ENCODE data around the gene SLC16A14.

The SLC16A14 gene

GRCh38 chr2:230016844-230017243 is 51.9 kb downstream of the SLC16A14 start:
- TF ChIP-seq KLF10 (tag by site-specific recombination; IDR thresholded peaks at IDR 0.05) (no peak), ZBTB17 (tag by site-specific recombination; IDR thresholded peaks at IDR 0.05) (no peak), ZNF202 (tag by site-specific recombination; IDR thresholded peaks at IDR 0.05; ENCODE audit: borderline replicate concordance) (no peak), ZBTB11 (tag by site-specific recombination; conservative IDR thresholded peaks at IDR 0.05; ENCODE audit: low read depth) (no peak), ZNF112 (tag by site-specific recombination; IDR thresholded peaks at IDR 0.05) (no peak), ZNF133 (tag by site-specific recombination; IDR thresholded peaks at IDR 0.05) (no peak), ZNF426 (tag by site-specific recombination; IDR thresholded peaks at IDR 0.05) (no peak), ZBTB21 (tag by site-specific recombination; IDR thresholded peaks at IDR 0.05) (no peak), ZNF513 (tag by site-specific recombination; IDR thresholded peaks at IDR 0.05) (no peak), ZNF138 (tag by site-specific recombination; IDR thresholded peaks at IDR 0.05; ENCODE audit: borderline replicate concordance) (no peak), ZNF776 (tag by site-specific recombination; IDR thresholded peaks at IDR 0.05; ENCODE audit: borderline replicate concordance) (no peak)
- POLR2A ChIA-PET: no interaction called here
- H3K27ac ChIP-seq (ENCODE audit: extremely low read depth, low read depth, low read length): no peak overlapping the region
- H3K36me3 ChIP-seq (ENCODE audit: control insufficient read depth in 2 of 2, insufficient read depth in 1 of 2, low read length in 2 of 2): no peaks in the 10 kb centered on the region
- CTCF ChIA-PET: interaction anchor here (0.6 kb wide), 1 partner anchor 52 kb away, joined by 4 read pairs; no protein-coding TSS in a partner anchor
- H3K9me3 ChIP-seq (ENCODE audit: control insufficient read depth, insufficient read depth, low read depth, low read length): no peaks in the 10 kb centered on the region
- no peak overlapping the region for H3K4me3 ChIP-seq (ENCODE audit: low read depth, low read length)
- no peaks in the 10 kb centered on the region for H3K4me1 ChIP-seq (ENCODE audit: control insufficient read depth, insufficient read depth, low read length)

- no peaks in the 10 kb centered on the region for H3K36me3 ChIP-seq (ENCODE audit: control insufficient read depth in 2 of 2, insufficient read depth in 1 of 2, low read length in 2 of 2)
- H3K9me3 ChIP-seq (ENCODE audit: control insufficient read depth, insufficient read depth, low read depth, low read length): no peaks in the 10 kb centered on the region
- H3K27ac ChIP-seq (ENCODE audit: extremely low read depth, low read depth, low read length): no peak overlapping the region
- H3K4me1 ChIP-seq (ENCODE audit: control insufficient read depth, insufficient read depth, low read length): no peaks in the 10 kb centered on the region
- no peak for TF ChIP-seq SCRT1 (tag by site-specific recombination; IDR thresholded peaks at IDR 0.05; ENCODE audit: borderline replicate concordance)
- no peak for TF ChIP-seq ZNF645 (tag by site-specific recombination; IDR thresholded peaks at IDR 0.05)
- TF ChIP-seq PRDM4 (tag by site-specific recombination; IDR thresholded peaks at IDR 0.05): no peak
- no peak for TF ChIP-seq MYNN (tag by site-specific recombination; IDR thresholded peaks at IDR 0.05; ENCODE audit: borderline replicate concordance)
- TF ChIP-seq ZNF501 (tag by site-specific recombination; IDR thresholded peaks at IDR 0.05): no peak
- TF ChIP-seq ZNF175 (tag by site-specific recombination; IDR thresholded peaks at IDR 0.05): no peak
- ChIA-PET CTCF (interaction anchor here (0.5 to 1.5 kb wide), 3 partner anchors 10 to 215 kb away, joined by 3 to 5 read pairs (median 4); no protein-coding TSS in a partner anchor), POLR2A (no interaction called here)
- no peak overlapping the region for H3K4me3 ChIP-seq (ENCODE audit: low read depth, low read length)
These were observed 56.3 kb downstream of the SLC16A14 start for GRCh38 chr2:230012267-230012884.

Data from HEK293 (cell line).